H1 (cell line): ENCODE results near the gene L3MBTL1. TPM values are rescaled to one million over a fixed set of nuclear protein-coding genes. Genes with fewer than 3 reads are reported as not detected.

ENCODE experiments used
- BACH1 ChIP-seq: IDR thresholded peaks from 2 replicates; pipeline ENCODE4 v1.6.1; 2012; ENCODE audit warnings: low read length, improper control_type of control experiment
- CEBPB ChIP-seq: IDR thresholded peaks from 2 replicates; pipeline ENCODE4 v1.6.1; 2012; ENCODE audit warnings: low read depth, low read length
- E2F6 ChIP-seq: IDR thresholded peaks from 2 replicates; pipeline ENCODE4 v1.6.1; 2012; ENCODE audit warnings: inconsistent platforms
- HDAC6 ChIP-seq: IDR thresholded peaks from one replicate; pipeline ENCODE4 v1.7.1; 2012; ENCODE audit warnings: low read depth, mild to moderate bottlenecking, inconsistent platforms, low read length, moderate library complexity
- JUN ChIP-seq: IDR thresholded peaks from 2 replicates; pipeline ENCODE4 v1.6.1; 2011; ENCODE audit warnings: low read depth, mild to moderate bottlenecking, improper control_type of control experiment, low read length
- JUND ChIP-seq: IDR thresholded peaks from 2 replicates; pipeline ENCODE4 v1.6.1; 2011; ENCODE audit warnings: mild to moderate bottlenecking, improper control_type of control experiment, low read length
- NRF1 ChIP-seq: IDR thresholded peaks from 2 replicates; pipeline ENCODE4 v1.6.1; 2011; ENCODE audit warnings: mild to moderate bottlenecking, low read depth, low read length, improper control_type of control experiment
- PHF8 ChIP-seq: fragments of 200-600 bp; sonication (generic); conservative IDR thresholded peaks from 2 replicates; pipeline ENCODE4 v1.7.1; 2012; ENCODE audit warnings: low read depth, mild to moderate bottlenecking, inconsistent platforms, low read length, moderate library complexity
- POLR2A ChIP-seq, 2 experiments: IDR thresholded peaks; 1 replicate in 1 of 2; 2 replicates in 1 of 2; pipeline ENCODE4 v1.6.1; 2011; ENCODE audit warnings: low read depth in 2 of 2, low read length in 2 of 2, mild to moderate bottlenecking in 2 of 2; ENCODE audit errors: control extremely low read depth in 1 of 2
- RBBP5 ChIP-seq: IDR thresholded peaks from 2 replicates; pipeline ENCODE4 v1.7.1; 2012; ENCODE audit warnings: low read depth, mild to moderate bottlenecking, inconsistent platforms, low read length, moderate library complexity, borderline replicate concordance
- RNF2 ChIP-seq: fragments of 200-900, 300-1000 bp; sonication (generic); IDR thresholded peaks from 2 replicates; pipeline ENCODE4 v1.7.1; 2016; ENCODE audit warnings: borderline replicate concordance, low read depth, mild to moderate bottlenecking, antibody characterized with exemption, low read length; ENCODE audit not compliant: poor library complexity, severe bottlenecking; ENCODE audit errors: missing control alignments
- SP2 ChIP-seq: IDR thresholded peaks from 2 replicates; pipeline ENCODE4 v1.6.1; 2012; ENCODE audit warnings: mild to moderate bottlenecking, low read length, inconsistent platforms
- SP4 ChIP-seq: IDR thresholded peaks from 2 replicates; pipeline ENCODE4 v1.6.1; 2012; ENCODE audit warnings: low read length, inconsistent platforms
- TAF1 ChIP-seq: IDR thresholded peaks from 2 replicates; pipeline ENCODE4 v1.6.1; 2011; ENCODE audit warnings: mild to moderate bottlenecking, low read depth, low read length
- TAF7 ChIP-seq: optimal IDR thresholded peaks from 2 replicates; pipeline ENCODE3; 2011; ENCODE audit warnings: low read depth, mild to moderate bottlenecking, inconsistent platforms, low read length, moderate library complexity, borderline replicate concordance
- TBP ChIP-seq: IDR thresholded peaks from 2 replicates; pipeline ENCODE4 v1.6.1; 2011; ENCODE audit warnings: low read depth, low read length, improper control_type of control experiment
- polyA plus RNA-seq, 7 experiments: library from polyadenylated mRNA; depleted of rRNA in 3 of 7; stranded (reverse) in 5 of 7; unstranded in 2 of 7; fragments of >200 nt in 5 of 7; fragments of 200-250 nt in 2 of 7; gene quantifications; 1 replicate in 5 of 7; 2 replicates in 1 of 7; 4 replicates in 1 of 7; pipeline versions ENCODE4 v1.2.1 to v1.2.3, GENCODE V29; 2011 to 2013; ENCODE audit warnings: missing spikeins in 2 of 7, mixed read lengths in 2 of 7
- total RNA-seq: library from RNA; stranded (reverse); fragmentation: NEBNext Ultra II Directional; extraction: Animal tissue kit (Norgen Biotek cat#: 25700); gene quantifications from 2 replicates; pipeline ENCODE4 v1.2.1, GENCODE V29; 2021

L3MBTL1 gene
- total and polyA plus RNA-seq, 2 of the 8 experiments (the other 6 are each of a cell fraction or from before 2014, with no cell fraction given), result 11.9 to 17.0 TPM

- TF ChIP-seq RNF2, result peak; percentile 42
- peak; percentile 38 for TF ChIP-seq NRF1
- TF ChIP-seq RBBP5, result peak; percentile 16; the same call in 1 of the 2 replicates
- no peak for TF ChIP-seq HDAC6
- peak in 1 of 2 experiments; percentile 63; a peak in 2 of 3 replicates for TF ChIP-seq POLR2A (IDR thresholded peaks at IDR 0.05; ENCODE audit: control extremely low read depth in 1 of 2, low read depth in 2 of 2, low read length in 2 of 2)
- no peak for TF ChIP-seq JUN
- no peak for TF ChIP-seq BACH1
- TF ChIP-seq TBP, result peak; percentile 37; the same call in 1 of the 2 replicates
- TF ChIP-seq PHF8, result 0 out of 2 replicates have a peak, but pooled peaks have one; percentile 64
- TF ChIP-seq CEBPB, result no peak
- no peak for TF ChIP-seq SP4
- TF ChIP-seq TAF7, result no peak
- TF ChIP-seq TAF1, result 0 out of 2 replicates have a peak, but pooled peaks have one; percentile 50
- no peak for TF ChIP-seq SP2
- TF ChIP-seq JUND, result no peak
- TF ChIP-seq E2F6, result peak; percentile 93
Measured at GRCh38 chr20:43507150-43508080, at the start of gene L3MBTL1 (continued).
